Caco-2 (cell line): ENCODE measurements around the gene GOLGA6C. TPM values are rescaled to one million over a fixed set of nuclear protein-coding genes. Genes with fewer than 3 reads are reported as not detected.
"Not testable (repeated sequence)": the region's sequence is repeated elsewhere in the genome, so short reads cannot be mapped to it uniquely, and the experiment has no call there.

Source experiments
- BruUV-seq: library from RNA; stranded (reverse); fragments of 400-500 nt; replicated peaks from 2 replicates; lab custom pipeline; 2021; lab: Mats Ljungman, UMichigan
- CTCF ChIA-PET: fragments of 300-600 bp; sonication (Branson Sonifier 250); formaldehyde crosslinking; loops from one replicate; lab custom pipeline; 2022; ENCODE audit warnings: antibody characterized with exemption; lab: Charles Lee
- POLR2A ChIA-PET: fragments of 300-600 bp; sonication (Branson Sonifier 250); formaldehyde crosslinking; loops from one replicate; lab custom pipeline; 2022; ENCODE audit warnings: antibody characterized with exemption; lab: Charles Lee
- DNase-seq, 2 experiments: peaks; one replicate each; pipeline versions ENCODE4 v3.0.0 to v3.0.0-alpha.2; 2020 to 2022
- H3K27me3 ChIP-seq: replicated peaks from 2 replicates; pipeline ENCODE4 v1.6.0; 2011; ENCODE audit warnings: low read length; ENCODE audit not compliant: control insufficient read depth, insufficient read depth
- H3K36me3 ChIP-seq: 2 replicates; pipeline ENCODE4 v1.5.1; 2011; ENCODE audit warnings: low read length; ENCODE audit not compliant: control insufficient read depth, insufficient read depth
- H3K4me1 ChIP-seq: fragments of 250-450 bp; sonication (Bioruptor Pico); 2 replicates; pipeline ENCODE4 v1.5.1; 2020; ENCODE audit warnings: mild to moderate bottlenecking
- H3K4me3 ChIP-seq: 2 replicates; pipeline ENCODE4 v1.5.1; 2011; ENCODE audit warnings: low read depth, mild to moderate bottlenecking, control low read depth, low read length
- H3K9me3 ChIP-seq: fragments of 250-450 bp; sonication (Bioruptor Pico); 2 replicates; pipeline ENCODE4 v1.5.1; 2020; ENCODE audit warnings: mild to moderate bottlenecking, moderate library complexity
- H3K27ac Mint-ChIP-seq: one replicate; pipeline ENCODE4 v1.8.0; 2022; ENCODE audit warnings: mixed read lengths; ENCODE audit not compliant: unreplicated experiment
- H3K27me3 Mint-ChIP-seq: one replicate; pipeline ENCODE4 v1.8.0; 2022; ENCODE audit warnings: mixed read lengths; ENCODE audit not compliant: insufficient read depth, unreplicated experiment
- H3K36me3 Mint-ChIP-seq: one replicate; pipeline ENCODE4 v1.8.0; 2022; ENCODE audit warnings: mild to moderate bottlenecking, mixed read lengths; ENCODE audit not compliant: insufficient read depth, unreplicated experiment
- H3K4me1 Mint-ChIP-seq: one replicate; pipeline ENCODE4 v1.8.0; 2022; ENCODE audit warnings: low read depth, mixed read lengths; ENCODE audit not compliant: unreplicated experiment
- H3K4me3 Mint-ChIP-seq: one replicate; pipeline ENCODE4 v1.8.0; 2022; ENCODE audit warnings: mild to moderate bottlenecking, moderate library complexity, mixed read lengths; ENCODE audit not compliant: unreplicated experiment
- H3K9me3 Mint-ChIP-seq: one replicate; pipeline ENCODE4 v1.8.0; 2022; ENCODE audit warnings: mixed read lengths; ENCODE audit not compliant: unreplicated experiment
- intact Hi-C: fragments of 100-400 bp; cut with micrococcal nuclease; formaldehyde crosslinking; loops from one replicate; pipeline ENCODE4 v1.10.0; 2022; ENCODE audit not compliant: unreplicated experiment
- total RNA-seq: library from RNA; stranded (reverse); gene quantifications from 2 replicates; pipeline ENCODE4 v1.2.3, GENCODE V29; 2022
- TF ChIP-seq, protein P1 (sequence below), 2 experiments: fragments of 200-600 bp in 1 of 2; IDR thresholded peaks; 1 replicate in 1 of 2; 2 replicates in 1 of 2; pipeline versions ENCODE4 v1.5.1 to v1.8.0; 2011 to 2022; ENCODE audit warnings: antibody characterized with exemption in 1 of 2, control low read depth in 1 of 2, inconsistent platforms in 1 of 2, low read depth in 1 of 2, low read length in 1 of 2, mild to moderate bottlenecking in 1 of 2, moderate library complexity in 1 of 2; ENCODE audit not compliant: insufficient read depth in 1 of 2, severe bottlenecking in 1 of 2, unreplicated experiment in 1 of 2

The GOLGA6C gene
- total RNA-seq, 1 experiment from 2014 or later = not detected

DNA sequence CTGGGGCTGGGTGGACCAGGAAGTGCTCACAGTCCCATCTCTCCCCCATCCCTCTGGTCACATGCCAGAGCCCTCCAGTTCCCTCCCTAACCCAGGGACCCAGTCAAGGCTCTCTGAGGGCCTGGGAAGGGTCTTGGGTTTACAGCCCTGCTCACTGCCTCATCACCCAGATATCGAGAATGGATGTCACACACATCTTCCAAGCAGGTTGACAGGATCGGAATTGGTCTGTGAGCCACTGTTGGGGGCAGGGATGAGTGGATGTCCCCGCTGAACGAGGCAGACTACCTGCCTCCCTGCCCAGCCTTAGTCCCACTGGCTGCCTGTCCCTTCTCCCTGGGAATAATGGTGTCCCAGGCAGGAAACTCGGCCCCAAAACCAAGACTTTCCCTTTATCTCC lies 20.0 kb upstream of the GOLGA6C start:
- Mint-ChIP-seq H3K4me3 (no peak overlapping the region), H3K4me1 (no peaks in the 10 kb centered on the region), H3K27ac (no peak overlapping the region), H3K9me3 (no peaks in the 10 kb centered on the region), H3K27me3 (peaks cover 3% of the 10 kb centered on the region), H3K36me3 (peaks cover 4% of the 10 kb centered on the region)
- Histone ChIP-seq H3K36me3 (no peaks in the 10 kb centered on the region), H3K4me3 (no peak overlapping the region), H3K4me1 (no peaks in the 10 kb centered on the region), H3K9me3 (no peaks in the 10 kb centered on the region), H3K27me3 (no peaks in the 10 kb centered on the region)
- intact Hi-C loops = no loop called here
- BruUV-seq = no TSS peak
- ChIA-PET POLR2A (interaction anchor here (0.6 kb wide), 1 partner anchor 11 kb away, joined by 3 read pairs; no protein-coding TSS in a partner anchor), CTCF (no interaction called here)
- TF ChIP-seq, protein P1, sequence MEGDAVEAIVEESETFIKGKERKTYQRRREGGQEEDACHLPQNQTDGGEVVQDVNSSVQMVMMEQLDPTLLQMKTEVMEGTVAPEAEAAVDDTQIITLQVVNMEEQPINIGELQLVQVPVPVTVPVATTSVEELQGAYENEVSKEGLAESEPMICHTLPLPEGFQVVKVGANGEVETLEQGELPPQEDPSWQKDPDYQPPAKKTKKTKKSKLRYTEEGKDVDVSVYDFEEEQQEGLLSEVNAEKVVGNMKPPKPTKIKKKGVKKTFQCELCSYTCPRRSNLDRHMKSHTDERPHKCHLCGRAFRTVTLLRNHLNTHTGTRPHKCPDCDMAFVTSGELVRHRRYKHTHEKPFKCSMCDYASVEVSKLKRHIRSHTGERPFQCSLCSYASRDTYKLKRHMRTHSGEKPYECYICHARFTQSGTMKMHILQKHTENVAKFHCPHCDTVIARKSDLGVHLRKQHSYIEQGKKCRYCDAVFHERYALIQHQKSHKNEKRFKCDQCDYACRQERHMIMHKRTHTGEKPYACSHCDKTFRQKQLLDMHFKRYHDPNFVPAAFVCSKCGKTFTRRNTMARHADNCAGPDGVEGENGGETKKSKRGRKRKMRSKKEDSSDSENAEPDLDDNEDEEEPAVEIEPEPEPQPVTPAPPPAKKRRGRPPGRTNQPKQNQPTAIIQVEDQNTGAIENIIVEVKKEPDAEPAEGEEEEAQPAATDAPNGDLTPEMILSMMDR (IDR thresholded peaks at IDR 0.05; ENCODE audit: insufficient read depth in 1 of 2, low read depth in 1 of 2, low read length in 1 of 2, severe bottlenecking in 1 of 2, unreplicated experiment in 1 of 2) = no peak
- no peak for DNase-seq

DNA sequence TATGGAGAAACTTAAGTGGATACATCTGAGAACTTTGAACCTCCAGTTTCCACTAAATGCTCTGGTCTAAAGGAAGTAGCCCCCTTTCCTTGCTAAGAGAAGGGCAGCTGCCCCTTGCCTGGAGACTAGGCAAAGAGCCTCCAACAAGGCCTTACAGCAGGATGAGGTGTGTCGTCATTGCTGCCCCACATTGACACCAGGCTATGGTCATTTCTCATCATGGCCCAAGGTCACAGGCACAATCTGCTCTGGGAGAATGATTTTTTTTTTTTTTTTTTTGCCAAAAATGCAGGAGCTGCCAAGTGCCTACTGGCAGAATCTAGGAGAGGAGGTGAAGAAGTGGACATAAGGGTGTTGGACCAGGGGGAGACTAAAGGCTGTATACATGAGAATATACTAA lies 12.4 kb upstream of the GOLGA6C start:
- H3K4me3 Mint-ChIP-seq, H3K36me3 ChIP-seq, H3K4me3 ChIP-seq, DNase-seq, POLR2A ChIA-PET, H3K27me3 Mint-ChIP-seq, BruUV-seq, CTCF ChIA-PET, H3K27me3 ChIP-seq, H3K9me3 Mint-ChIP-seq, intact Hi-C loops, H3K27ac Mint-ChIP-seq, H3K4me1 ChIP-seq, H3K4me1 Mint-ChIP-seq, H3K9me3 ChIP-seq, H3K36me3 Mint-ChIP-seq: not testable (repeated sequence)

DNA sequence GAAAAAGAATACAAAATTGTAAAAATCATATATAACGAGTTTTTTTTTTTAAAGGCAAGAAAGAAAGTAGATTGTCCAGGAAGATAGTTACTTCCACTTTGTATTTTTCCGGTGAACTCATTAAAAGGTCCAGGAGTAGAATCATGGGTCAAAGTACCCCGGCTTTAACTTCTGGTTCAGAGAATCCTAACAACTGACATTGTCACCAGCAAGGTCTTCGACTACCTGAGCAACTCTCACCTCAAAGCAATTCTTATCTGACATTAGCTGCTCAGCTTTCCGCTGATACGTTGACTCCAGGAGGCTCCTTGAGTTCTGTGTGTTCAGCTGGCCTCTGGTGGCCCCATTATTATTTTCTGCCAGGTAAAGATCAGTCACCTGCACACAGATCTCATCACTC lies 9.1 kb upstream of the GOLGA6C start:
- H3K4me3 ChIP-seq, H3K36me3 ChIP-seq, H3K9me3 Mint-ChIP-seq, H3K4me1 Mint-ChIP-seq, H3K27me3 ChIP-seq, POLR2A ChIA-PET, intact Hi-C loops, CTCF ChIA-PET, H3K36me3 Mint-ChIP-seq, H3K4me1 ChIP-seq, H3K27me3 Mint-ChIP-seq, H3K27ac Mint-ChIP-seq, BruUV-seq, H3K9me3 ChIP-seq: not testable (repeated sequence)
- peak; percentile 37 to 56 for DNase-seq
- H3K4me3 Mint-ChIP-seq = peak overlapping the region; percentile 7

DNA sequence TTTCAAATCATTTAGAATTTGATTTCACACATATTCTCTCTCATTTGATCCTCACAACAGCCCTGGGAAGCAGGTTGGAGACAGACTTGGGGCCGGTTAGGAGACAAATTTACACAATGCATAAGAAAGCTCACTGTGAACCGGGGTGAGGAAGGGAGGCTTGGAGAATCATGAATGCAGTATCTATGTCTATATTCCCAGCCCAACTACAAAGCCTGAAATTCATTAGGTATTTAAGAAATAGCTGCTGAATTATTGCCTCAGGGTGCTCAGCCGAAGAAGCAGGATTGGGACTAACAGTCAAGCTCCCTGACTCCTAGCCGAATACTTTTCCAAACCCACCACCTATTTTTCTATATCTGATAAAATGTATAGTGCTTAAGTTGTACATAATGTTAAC lies 8.4 kb upstream of the GOLGA6C start:
- H3K27me3 ChIP-seq = no peaks in the 10 kb centered on the region
- no peak overlapping the region for H3K4me3 ChIP-seq
- TF ChIP-seq, protein P1 (IDR thresholded peaks at IDR 0.05; ENCODE audit: insufficient read depth in 1 of 2, low read depth in 1 of 2, low read length in 1 of 2, severe bottlenecking in 1 of 2, unreplicated experiment in 1 of 2) = no peak
- Mint-ChIP-seq H3K4me3 (no peak overlapping the region), H3K9me3 (no peaks in the 10 kb centered on the region), H3K27me3 (no peaks in the 10 kb centered on the region), H3K27ac (no peak overlapping the region), H3K4me1 (no peaks in the 10 kb centered on the region), H3K36me3 (no peaks in the 10 kb centered on the region)
- H3K4me1 ChIP-seq = 0 out of 2 replicates have a peak, but pooled peaks cover 10% of the 10 kb centered on the region
- POLR2A ChIA-PET = no interaction called here
- CTCF ChIA-PET = no interaction called here
- no peaks in the 10 kb centered on the region for H3K36me3 ChIP-seq
- no peak for DNase-seq
- intact Hi-C loops = no loop called here
- H3K9me3 ChIP-seq = no peaks in the 10 kb centered on the region
- BruUV-seq = no TSS peak

DNA sequence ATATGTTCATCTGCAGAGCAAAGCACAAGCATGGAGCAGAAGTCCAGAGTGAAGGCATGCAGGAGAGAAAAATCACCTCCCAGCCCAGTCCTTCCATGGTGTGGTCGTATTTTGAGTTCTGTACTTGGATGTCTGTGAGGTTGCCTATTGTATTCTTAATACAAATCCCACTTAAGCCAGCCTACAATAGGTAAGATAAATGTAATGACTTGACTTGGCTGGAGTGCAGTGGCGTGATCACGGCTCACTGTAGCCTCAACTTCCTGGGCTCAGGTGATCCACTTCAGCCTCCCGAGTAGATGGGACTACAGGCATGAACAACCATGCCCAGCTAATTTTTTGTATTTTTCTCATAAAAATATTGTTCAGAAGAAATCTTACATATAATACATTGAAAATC lies 6.8 kb upstream of the GOLGA6C start:
- H3K27me3 Mint-ChIP-seq, intact Hi-C loops, H3K4me1 ChIP-seq, H3K9me3 Mint-ChIP-seq, H3K27me3 ChIP-seq, H3K36me3 ChIP-seq, H3K9me3 ChIP-seq, H3K4me3 ChIP-seq, DNase-seq, H3K4me3 Mint-ChIP-seq, CTCF ChIA-PET, POLR2A ChIA-PET, H3K27ac Mint-ChIP-seq, H3K36me3 Mint-ChIP-seq, BruUV-seq, H3K4me1 Mint-ChIP-seq: not testable (repeated sequence)

DNA sequence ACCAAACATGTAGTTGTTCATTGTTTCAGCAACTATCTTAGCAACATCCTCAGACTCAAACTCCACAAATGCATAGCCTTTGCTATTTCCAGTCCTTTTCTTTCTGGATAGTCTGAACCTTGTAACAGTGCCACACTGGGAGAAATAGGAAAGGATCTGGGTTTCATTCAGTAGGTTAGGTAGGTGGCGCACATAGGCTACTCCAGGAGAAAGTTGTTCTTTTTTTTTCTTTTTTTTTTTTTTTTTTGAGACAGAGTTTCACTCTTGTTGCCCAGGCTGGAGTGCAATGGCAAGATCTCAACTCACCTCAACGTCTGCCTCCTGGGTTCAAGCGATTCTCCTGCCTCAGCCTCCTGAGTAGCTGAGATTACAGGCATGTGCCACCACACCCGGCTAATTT lies 5.8 kb upstream of the GOLGA6C start:
- H3K27ac Mint-ChIP-seq, H3K4me1 ChIP-seq, BruUV-seq, H3K4me3 Mint-ChIP-seq, H3K4me1 Mint-ChIP-seq, H3K36me3 Mint-ChIP-seq, H3K9me3 ChIP-seq, POLR2A ChIA-PET, H3K27me3 ChIP-seq, H3K9me3 Mint-ChIP-seq, DNase-seq, H3K27me3 Mint-ChIP-seq, intact Hi-C loops, H3K4me3 ChIP-seq, H3K36me3 ChIP-seq: not testable (repeated sequence)
- CTCF ChIA-PET = interaction anchor here (0.7 kb wide), 1 partner anchor 21 kb away, joined by 8 read pairs; no protein-coding TSS in a partner anchor
